ENCODE results near the gene C6orf89. TPM values are rescaled to one million over a fixed set of nuclear protein-coding genes. Genes with fewer than 3 reads are reported as not detected.
A peak's percentile ranks its signal among the peaks of the same experiment; 100 is the strongest.

The C6orf89 gene
- total RNA-seq, 5 donors from 2014 or later (not counting 1 experiment from before 2014, with no cell fraction given): 32.6 to 57.9 (median 46.1) TPM

- peaks cover 3 to 9% of the 10 kb centered on the region in 2 donors for H3K36me3 ChIP-seq (ENCODE audit: control insufficient read depth in 2 of 2, extremely low read depth in 1 of 2, insufficient read depth in 1 of 2, low read length in 1 of 2)
- Mint-ChIP-seq H3K9me3 (no peaks in the 10 kb centered on the region), H3K4me3 (peak overlapping the region; percentile 88 to 96 (median 94)), H3K4me1 (peaks cover 38 to 47% (median 42%) of the 10 kb centered on the region in 3 donors), H3K27ac (peak overlapping the region; percentile 99 to 100), H3K27me3 (peaks cover 7 to 8% of the 10 kb centered on the region in 2 donors), H3K36me3 (peaks cover 15% of the 10 kb centered on the region)
- H3K27ac ChIP-seq (ENCODE audit: low read length): peak overlapping the region; percentile 76
- H3K9me3 ChIP-seq: no peaks in the 10 kb centered on the region
- whole genome bisulfite sequencing (ENCODE audit: insufficient coverage): 28% methylated on average over 2 of the region's 6 CpGs
- peaks cover 11% of the 10 kb centered on the region in 2 experiments for H3K4me1 ChIP-seq (ENCODE audit: control insufficient read depth in 1 of 2, extremely low read depth in 1 of 2, insufficient read depth in 2 of 2, low read length in 2 of 2)
- ATAC-seq (replicated peaks in 1 of 4) (no peak), DNase-seq (peak in 1 of 35 experiments; percentile 12)
- CTCF ChIA-PET: interaction anchor here (0.5 to 4.7 kb wide), 8 partner anchors 10 to 328 kb away, joined by 3 to 49 read pairs (median 4); partner anchors contain the start of gene C6orf89 (in 1 of the 2)
- H3K27me3 ChIP-seq (replicated peaks in 1 of 2; ENCODE audit: control insufficient read depth in 2 of 2, extremely low read depth in 1 of 2, insufficient read depth in 2 of 2, low read length in 1 of 2): peaks cover 0 to 5% of the 10 kb centered on the region in 2 experiments
- peak overlapping the region; percentile 88 to 94 for H3K4me3 ChIP-seq (ENCODE audit: control insufficient read depth in 1 of 2, extremely low read depth in 1 of 2, low read length in 1 of 2)
- POLR2A ChIA-PET: interaction anchor here (1.1 to 2.1 kb wide), 4 partner anchors 10 to 383 kb away, joined by 3 to 8 read pairs (median 5); partner anchors contain the start of genes C6orf89 (in 2 of the 2), TBC1D22B (in 1 of the 2) and TMEM217 (in 1 of the 2)
Observed at GRCh38 chr6:36875250-36875633, 10.5 kb upstream of the C6orf89 start.

- Histone ChIP-seq H3K27ac (ENCODE audit: low read length) (peak overlapping the region; percentile 94), H3K9me3 (no peaks in the 10 kb centered on the region), H3K36me3 (ENCODE audit: control insufficient read depth in 2 of 2, extremely low read depth in 1 of 2, insufficient read depth in 1 of 2, low read length in 1 of 2) (no peaks in the 10 kb centered on the region), H3K27me3 (replicated peaks in 1 of 2; ENCODE audit: control insufficient read depth in 2 of 2, extremely low read depth in 1 of 2, insufficient read depth in 2 of 2, low read length in 1 of 2) (no peaks in the 10 kb centered on the region), H3K4me1 (ENCODE audit: control insufficient read depth in 1 of 2, extremely low read depth in 1 of 2, insufficient read depth in 2 of 2, low read length in 2 of 2) (peaks cover 11 to 15% of the 10 kb centered on the region in 2 experiments), H3K4me3 (ENCODE audit: control insufficient read depth in 1 of 2, extremely low read depth in 1 of 2, low read length in 1 of 2) (no peak overlapping the region)
- Mint-ChIP-seq H3K9me3 (no peaks in the 10 kb centered on the region), H3K36me3 (peaks cover 4% of the 10 kb centered on the region), H3K27me3 (peaks cover 0 to 1% of the 10 kb centered on the region in 2 donors), H3K27ac (peak overlapping the region; percentile 97 to 98), H3K4me3 (no peak overlapping the region), H3K4me1 (peaks cover 35 to 44% (median 42%) of the 10 kb centered on the region in 3 donors)
- ChIA-PET POLR2A (interaction anchor here (0.6 to 2.1 kb wide), 4 partner anchors 10 to 857 kb away, joined by 3 to 8 read pairs (median 5); partner anchors contain the start of gene PPIL1 (in 2 of the 2)), CTCF (interaction anchor here (0.6 to 6.9 kb wide), 17 partner anchors 10 to 577 kb away, joined by 3 to 81 read pairs (median 3); partner anchors contain the start of gene PPIL1 (in 2 of the 2))
- ATAC-seq (replicated peaks in 1 of 4) (no peak), DNase-seq (no peak)
- 100% methylated on average over 2 of the region's 3 CpGs for WGBS (ENCODE audit: insufficient coverage)
Observed at GRCh38 chr6:36884610-36885009, 1.1 kb upstream of the C6orf89 start.

GRCh38 chr6:36886950-36887618 is 1.3 kb downstream of the C6orf89 start:
- ATAC-seq (replicated peaks in 1 of 4) (no peak), DNase-seq (no peak)
- Mint-ChIP-seq H3K4me3 (peak overlapping the region; percentile 86 to 87 (median 87)), H3K4me1 (peaks cover 35 to 51% (median 48%) of the 10 kb centered on the region in 3 donors), H3K9me3 (no peaks in the 10 kb centered on the region), H3K36me3 (peaks cover 4% of the 10 kb centered on the region), H3K27me3 (no peaks in the 10 kb centered on the region), H3K27ac (peak overlapping the region; percentile 68 to 75)
- CTCF ChIA-PET: interaction anchor here in 1 of 2 donors (2.8 kb wide), 1 partner anchor 12 kb away, joined by 49 read pairs; the partner anchor contains the start of gene PPIL1
- Histone ChIP-seq H3K27ac (ENCODE audit: low read length) (peak overlapping the region; percentile 94), H3K4me3 (ENCODE audit: control insufficient read depth in 1 of 2, extremely low read depth in 1 of 2, low read length in 1 of 2) (no peak overlapping the region), H3K9me3 (no peaks in the 10 kb centered on the region), H3K36me3 (ENCODE audit: control insufficient read depth in 2 of 2, extremely low read depth in 1 of 2, insufficient read depth in 1 of 2, low read length in 1 of 2) (peaks cover 0 to 3% of the 10 kb centered on the region in 2 donors), H3K27me3 (replicated peaks in 1 of 2; ENCODE audit: control insufficient read depth in 2 of 2, extremely low read depth in 1 of 2, insufficient read depth in 2 of 2, low read length in 1 of 2) (no peaks in the 10 kb centered on the region), H3K4me1 (ENCODE audit: control insufficient read depth in 1 of 2, extremely low read depth in 1 of 2, insufficient read depth in 2 of 2, low read length in 2 of 2) (peaks cover 11 to 15% of the 10 kb centered on the region in 2 experiments)
- WGBS (ENCODE audit: insufficient coverage): 52% methylated on average over 2 of the region's 10 CpGs
- POLR2A ChIA-PET: no interaction called here

- Histone ChIP-seq H3K4me1 (ENCODE audit: control insufficient read depth in 1 of 2, extremely low read depth in 1 of 2, insufficient read depth in 2 of 2, low read length in 2 of 2) (peaks cover 11 to 15% of the 10 kb centered on the region in 2 experiments), H3K9me3 (no peaks in the 10 kb centered on the region), H3K4me3 (ENCODE audit: control insufficient read depth in 1 of 2, extremely low read depth in 1 of 2, low read length in 1 of 2) (no peak overlapping the region), H3K36me3 (ENCODE audit: control insufficient read depth in 2 of 2, extremely low read depth in 1 of 2, insufficient read depth in 1 of 2, low read length in 1 of 2) (peaks cover 0 to 11% of the 10 kb centered on the region in 2 donors), H3K27ac (ENCODE audit: low read length) (no peak overlapping the region), H3K27me3 (replicated peaks in 1 of 2; ENCODE audit: control insufficient read depth in 2 of 2, extremely low read depth in 1 of 2, insufficient read depth in 2 of 2, low read length in 1 of 2) (no peaks in the 10 kb centered on the region)
- H3K4me3 Mint-ChIP-seq: peak overlapping the region in 1 of 3 donors; percentile 87
- ChIA-PET CTCF (interaction anchor here (0.6 to 1.6 kb wide), 2 partner anchors 13 to 130 kb away, joined by 3 to 6 read pairs; partner anchors contain the start of gene PPIL1 (in 1 of the 2)), POLR2A (no interaction called here)
- DNase-seq (no peak), ATAC-seq (replicated peaks in 1 of 4) (no peak)
- H3K27ac Mint-ChIP-seq: peak overlapping the region in 1 of 2 donors; percentile 66
- no peaks in the 10 kb centered on the region for H3K27me3 Mint-ChIP-seq
- no peaks in the 10 kb centered on the region for H3K9me3 Mint-ChIP-seq
- H3K36me3 Mint-ChIP-seq: peaks cover 8% of the 10 kb centered on the region
- H3K4me1 Mint-ChIP-seq: peaks cover 35 to 53% (median 51%) of the 10 kb centered on the region in 3 donors
- WGBS (ENCODE audit: insufficient coverage): 94% methylated on average over 6 of the region's 7 CpGs
Observed at GRCh38 chr6:36888115-36888643, 2.4 kb downstream of the C6orf89 start.

GRCh38 chr6:36888654-36889481 is 3.1 kb downstream of the C6orf89 start:
- Mint-ChIP-seq H3K9me3 (no peaks in the 10 kb centered on the region), H3K4me3 (no peak overlapping the region), H3K27ac (peak overlapping the region; percentile 37 to 66), H3K36me3 (peaks cover 8% of the 10 kb centered on the region), H3K27me3 (no peaks in the 10 kb centered on the region), H3K4me1 (peaks cover 35 to 53% (median 51%) of the 10 kb centered on the region in 3 donors)
- POLR2A ChIA-PET: interaction anchor here in 1 of 2 donors (0.6 kb wide), 4 partner anchors 14 to 1912 kb away, joined by 4 to 6 read pairs (median 4); partner anchors contain the start of gene PPIL1
- no peaks in the 10 kb centered on the region for H3K27me3 ChIP-seq (replicated peaks in 1 of 2; ENCODE audit: control insufficient read depth in 2 of 2, extremely low read depth in 1 of 2, insufficient read depth in 2 of 2, low read length in 1 of 2)
- peaks cover 11 to 15% of the 10 kb centered on the region in 2 experiments for H3K4me1 ChIP-seq (ENCODE audit: control insufficient read depth in 1 of 2, extremely low read depth in 1 of 2, insufficient read depth in 2 of 2, low read length in 2 of 2)
- peaks cover 0 to 12% of the 10 kb centered on the region in 2 donors for H3K36me3 ChIP-seq (ENCODE audit: control insufficient read depth in 2 of 2, extremely low read depth in 1 of 2, insufficient read depth in 1 of 2, low read length in 1 of 2)
- H3K27ac ChIP-seq (ENCODE audit: low read length): no peak overlapping the region
- no peaks in the 10 kb centered on the region for H3K9me3 ChIP-seq
- DNase-seq (no peak), ATAC-seq (replicated peaks in 1 of 4) (no peak)
- CTCF ChIA-PET: interaction anchor here in 1 of 2 donors (0.6 to 1.6 kb wide), 7 partner anchors 14 to 320 kb away, joined by 3 to 6 read pairs (median 3); partner anchors contain the start of gene PPIL1
- WGBS (ENCODE audit: insufficient coverage): 77% methylated on average over 5 of the region's 6 CpGs
- H3K4me3 ChIP-seq (ENCODE audit: control insufficient read depth in 1 of 2, extremely low read depth in 1 of 2, low read length in 1 of 2): no peak overlapping the region

Data from T-cell (primary cell).